PFSK-1 (cell line): ENCODE measurements around the gene CTNNBL1.

ENCODE experiments used
- POLR2AphosphoS5 ChIP-seq: IDR thresholded peaks from 2 replicates; pipeline ENCODE4 v1.6.1; 2012; ENCODE audit warnings: low read depth, mild to moderate bottlenecking, control low read depth, low read length, moderate library complexity
- TF ChIP-seq, protein P1 (sequence below), 2 experiments: IDR thresholded peaks; 2 replicates each; pipeline versions ENCODE4 v1.6.1 to v1.8.0; 2011 to 2012; ENCODE audit warnings: low read depth in 2 of 2, low read length in 2 of 2, control low read depth in 1 of 2, inconsistent platforms in 1 of 2, mild to moderate bottlenecking in 1 of 2, moderate library complexity in 1 of 2; ENCODE audit not compliant: insufficient read depth in 1 of 2

DNA sequence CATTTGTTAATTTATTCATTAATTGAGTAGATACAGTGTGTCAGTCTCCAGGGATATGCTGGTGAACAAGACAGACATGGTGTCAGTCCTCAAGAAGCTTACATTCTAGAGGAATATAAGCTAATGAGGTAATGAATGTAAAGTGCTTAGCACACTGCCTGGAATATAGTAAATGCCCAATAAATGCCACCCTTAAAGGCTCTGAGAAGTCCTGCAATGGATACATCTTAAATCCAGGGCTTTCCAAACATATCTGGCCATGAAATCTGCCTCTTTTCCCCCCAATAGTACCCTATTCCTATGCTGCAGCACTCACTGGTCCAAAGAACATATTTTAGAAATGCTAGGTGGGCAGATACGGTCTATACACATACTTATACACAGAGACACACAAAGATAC lies 49.2 kb upstream of the CTNNBL1 start:
- no peak for TF ChIP-seq POLR2AphosphoS5
- TF ChIP-seq, protein P1, sequence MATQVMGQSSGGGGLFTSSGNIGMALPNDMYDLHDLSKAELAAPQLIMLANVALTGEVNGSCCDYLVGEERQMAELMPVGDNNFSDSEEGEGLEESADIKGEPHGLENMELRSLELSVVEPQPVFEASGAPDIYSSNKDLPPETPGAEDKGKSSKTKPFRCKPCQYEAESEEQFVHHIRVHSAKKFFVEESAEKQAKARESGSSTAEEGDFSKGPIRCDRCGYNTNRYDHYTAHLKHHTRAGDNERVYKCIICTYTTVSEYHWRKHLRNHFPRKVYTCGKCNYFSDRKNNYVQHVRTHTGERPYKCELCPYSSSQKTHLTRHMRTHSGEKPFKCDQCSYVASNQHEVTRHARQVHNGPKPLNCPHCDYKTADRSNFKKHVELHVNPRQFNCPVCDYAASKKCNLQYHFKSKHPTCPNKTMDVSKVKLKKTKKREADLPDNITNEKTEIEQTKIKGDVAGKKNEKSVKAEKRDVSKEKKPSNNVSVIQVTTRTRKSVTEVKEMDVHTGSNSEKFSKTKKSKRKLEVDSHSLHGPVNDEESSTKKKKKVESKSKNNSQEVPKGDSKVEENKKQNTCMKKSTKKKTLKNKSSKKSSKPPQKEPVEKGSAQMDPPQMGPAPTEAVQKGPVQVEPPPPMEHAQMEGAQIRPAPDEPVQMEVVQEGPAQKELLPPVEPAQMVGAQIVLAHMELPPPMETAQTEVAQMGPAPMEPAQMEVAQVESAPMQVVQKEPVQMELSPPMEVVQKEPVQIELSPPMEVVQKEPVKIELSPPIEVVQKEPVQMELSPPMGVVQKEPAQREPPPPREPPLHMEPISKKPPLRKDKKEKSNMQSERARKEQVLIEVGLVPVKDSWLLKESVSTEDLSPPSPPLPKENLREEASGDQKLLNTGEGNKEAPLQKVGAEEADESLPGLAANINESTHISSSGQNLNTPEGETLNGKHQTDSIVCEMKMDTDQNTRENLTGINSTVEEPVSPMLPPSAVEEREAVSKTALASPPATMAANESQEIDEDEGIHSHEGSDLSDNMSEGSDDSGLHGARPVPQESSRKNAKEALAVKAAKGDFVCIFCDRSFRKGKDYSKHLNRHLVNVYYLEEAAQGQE (IDR thresholded peaks at IDR 0.05; ENCODE audit: insufficient read depth in 1 of 2, low read depth in 2 of 2, low read length in 2 of 2) = no peak
